AG09319 (cell line): Measurements from ENCODE around the gene ARHGEF10L.
"Not testable (repeated sequence)": the region's sequence is repeated elsewhere in the genome, so short reads cannot be mapped to it uniquely, and the experiment has no call there.

ENCODE experiments used
- DNase-seq: peaks from one replicate; pipeline ENCODE4 v3.0.0-alpha.2; 2010; ENCODE audit warnings: low read depth; ENCODE audit errors: extremely low read depth
- TF ChIP-seq, protein P1 (sequence below): IDR thresholded peaks from 2 replicates; pipeline ENCODE4 v1.5.1; 2011; ENCODE audit warnings: low read depth, mild to moderate bottlenecking, inconsistent platforms, low read length, moderate library complexity

The ARHGEF10L gene

DNA sequence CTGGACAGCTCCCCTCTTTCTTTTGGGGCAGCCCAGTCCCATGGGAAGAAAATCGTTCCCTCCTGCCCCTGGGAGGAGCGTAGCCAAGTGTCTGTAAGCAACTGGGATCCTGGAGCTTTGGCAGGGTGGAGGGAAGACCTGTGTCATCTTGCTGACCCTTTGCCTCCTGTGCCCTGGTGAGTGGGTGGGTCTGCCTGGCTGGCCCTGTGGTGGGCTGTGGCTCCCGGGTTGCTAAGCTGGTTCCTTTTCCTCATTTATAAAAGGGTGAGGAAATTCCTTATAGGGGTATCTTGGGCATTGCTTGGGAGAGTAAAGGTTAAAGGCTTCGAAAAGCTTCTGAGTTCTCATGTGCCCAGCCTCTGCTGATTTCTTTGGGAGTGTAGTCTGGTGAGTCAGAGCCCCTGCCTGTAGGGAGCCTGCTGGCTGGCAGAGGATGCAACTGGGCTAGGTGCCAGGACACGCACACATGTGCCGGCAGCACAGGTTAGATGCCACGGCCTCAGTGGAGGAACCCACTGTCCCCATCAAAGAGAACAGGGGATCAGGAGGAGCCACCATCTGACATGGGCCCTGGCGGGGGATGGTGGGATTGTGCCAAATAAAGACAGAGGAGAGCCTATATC is 85.2 kb downstream of the ARHGEF10L start:
- TF ChIP-seq, protein P1, sequence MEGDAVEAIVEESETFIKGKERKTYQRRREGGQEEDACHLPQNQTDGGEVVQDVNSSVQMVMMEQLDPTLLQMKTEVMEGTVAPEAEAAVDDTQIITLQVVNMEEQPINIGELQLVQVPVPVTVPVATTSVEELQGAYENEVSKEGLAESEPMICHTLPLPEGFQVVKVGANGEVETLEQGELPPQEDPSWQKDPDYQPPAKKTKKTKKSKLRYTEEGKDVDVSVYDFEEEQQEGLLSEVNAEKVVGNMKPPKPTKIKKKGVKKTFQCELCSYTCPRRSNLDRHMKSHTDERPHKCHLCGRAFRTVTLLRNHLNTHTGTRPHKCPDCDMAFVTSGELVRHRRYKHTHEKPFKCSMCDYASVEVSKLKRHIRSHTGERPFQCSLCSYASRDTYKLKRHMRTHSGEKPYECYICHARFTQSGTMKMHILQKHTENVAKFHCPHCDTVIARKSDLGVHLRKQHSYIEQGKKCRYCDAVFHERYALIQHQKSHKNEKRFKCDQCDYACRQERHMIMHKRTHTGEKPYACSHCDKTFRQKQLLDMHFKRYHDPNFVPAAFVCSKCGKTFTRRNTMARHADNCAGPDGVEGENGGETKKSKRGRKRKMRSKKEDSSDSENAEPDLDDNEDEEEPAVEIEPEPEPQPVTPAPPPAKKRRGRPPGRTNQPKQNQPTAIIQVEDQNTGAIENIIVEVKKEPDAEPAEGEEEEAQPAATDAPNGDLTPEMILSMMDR, result no peak
- no peak for DNase-seq

DNA sequence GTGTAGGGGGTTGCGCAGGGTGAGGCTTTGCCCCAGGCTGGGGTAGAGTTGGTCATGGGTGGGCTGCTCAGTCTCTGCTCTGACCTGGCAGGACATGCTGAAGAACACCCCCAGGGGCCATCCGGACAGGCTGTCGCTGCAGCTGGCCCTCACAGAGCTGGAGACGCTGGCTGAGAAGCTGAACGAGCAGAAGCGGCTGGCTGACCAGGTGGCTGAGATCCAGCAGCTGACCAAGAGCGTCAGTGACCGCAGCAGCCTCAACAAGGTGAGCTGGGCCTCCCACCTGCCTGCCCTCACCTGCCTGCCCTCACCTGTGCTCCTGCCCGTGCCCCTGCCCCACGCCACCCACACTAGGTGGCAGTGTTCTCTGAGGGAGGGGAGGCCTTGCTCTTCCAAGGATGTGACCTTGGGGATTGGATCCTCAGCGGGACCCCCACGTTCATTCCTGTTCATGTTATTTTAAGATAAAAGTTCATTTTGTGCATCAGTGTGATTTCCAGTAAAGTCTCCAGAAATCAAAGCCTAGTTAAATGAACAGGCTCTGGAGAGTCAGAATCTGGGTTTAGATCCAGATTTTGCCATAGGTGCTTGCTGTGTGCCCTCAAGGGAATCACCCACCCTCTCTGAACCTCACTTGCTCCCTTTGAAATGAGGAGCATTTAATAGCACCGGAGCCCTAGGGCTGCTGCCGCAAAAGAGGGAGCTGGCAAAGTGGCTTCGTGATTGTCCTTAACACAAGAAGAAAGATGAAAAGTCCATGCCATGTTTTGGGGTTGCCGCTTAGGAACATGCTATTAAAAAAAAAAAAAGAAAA is 87.9 kb downstream of the ARHGEF10L start:
- DNase-seq, result no peak
- TF ChIP-seq, protein P1, result no peak

DNA sequence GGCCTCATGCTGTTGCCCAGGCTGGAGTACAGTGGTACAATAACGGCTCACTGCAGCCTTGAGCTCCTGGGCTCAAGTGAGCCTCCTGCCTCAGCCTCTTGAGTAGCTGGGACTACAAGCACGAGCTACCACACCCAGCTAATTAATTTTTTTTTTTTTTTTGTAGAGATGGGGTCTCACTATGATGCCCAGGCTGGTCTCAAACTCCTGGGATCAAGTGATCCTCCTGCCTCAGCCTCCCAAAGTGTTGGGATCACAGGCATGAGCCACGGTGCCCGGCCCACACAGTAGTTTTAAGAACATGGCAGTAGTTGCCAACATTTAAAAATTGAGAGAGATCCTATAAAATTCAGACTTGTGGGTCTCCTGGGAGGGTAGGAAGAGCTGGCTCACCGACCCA is 89.5 kb downstream of the ARHGEF10L start:
- DNase-seq, result not testable (repeated sequence)

DNA sequence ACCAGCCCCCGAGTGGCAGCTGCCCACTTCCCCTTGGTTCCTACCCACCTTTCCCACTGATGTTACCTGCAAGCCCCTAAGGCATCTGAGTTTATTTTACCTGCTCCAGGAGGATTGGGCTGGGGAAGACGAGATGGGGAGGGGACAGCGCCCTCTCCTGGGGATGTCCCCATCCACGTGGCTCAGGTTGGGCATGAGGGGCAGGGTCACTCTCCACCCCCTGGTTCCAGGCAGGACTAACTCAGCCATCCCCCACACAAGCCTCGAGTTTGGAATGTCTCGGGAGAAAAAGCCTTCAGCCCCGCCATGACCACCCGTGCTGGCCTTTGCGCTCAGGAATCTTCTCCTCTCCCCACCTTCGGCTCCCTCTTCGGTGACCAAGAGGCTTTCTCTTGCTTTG is 90.0 kb downstream of the ARHGEF10L start:
- TF ChIP-seq, protein P1, result peak; percentile 15
- no peak for DNase-seq

DNA sequence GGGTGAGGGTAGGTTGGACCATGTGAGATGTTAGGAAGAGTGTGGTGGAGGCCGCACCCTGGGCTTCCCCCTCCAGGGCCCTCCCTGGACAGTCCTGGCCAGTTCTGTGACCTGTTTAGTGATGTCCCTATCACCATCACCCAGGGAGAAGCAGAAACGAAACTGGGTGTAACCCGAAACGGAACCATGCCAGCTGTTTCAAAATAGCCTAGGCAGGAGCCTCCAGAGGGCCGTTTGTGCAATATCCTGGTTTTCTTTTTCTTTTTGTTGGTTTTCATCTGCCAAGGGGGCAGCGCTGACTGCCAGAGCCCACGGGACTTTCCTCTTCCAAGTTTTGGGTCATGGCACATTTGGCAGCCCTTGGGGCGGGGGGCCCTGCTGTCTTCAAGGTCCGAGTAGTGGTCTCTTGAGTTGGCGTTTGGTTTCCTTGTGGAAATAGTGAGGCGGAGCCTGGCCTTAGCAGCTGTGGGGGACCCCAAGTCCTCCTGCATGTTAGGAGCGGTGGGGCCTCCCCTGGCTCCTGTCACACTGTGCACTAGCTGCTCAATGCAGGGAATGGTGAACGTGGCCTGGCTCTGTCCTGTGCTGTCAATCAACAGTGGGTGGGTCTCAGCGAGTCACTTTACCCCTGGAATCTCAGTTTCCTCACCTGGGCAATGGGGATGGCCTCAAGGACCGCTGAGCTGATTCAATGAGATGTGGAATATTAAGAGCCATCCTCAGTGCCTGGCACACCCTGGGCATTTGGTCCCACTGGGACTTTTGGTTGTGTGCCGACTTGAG is 90.7 kb downstream of the ARHGEF10L start:
- DNase-seq, result peak; percentile 42
- TF ChIP-seq, protein P1, result no peak

DNA sequence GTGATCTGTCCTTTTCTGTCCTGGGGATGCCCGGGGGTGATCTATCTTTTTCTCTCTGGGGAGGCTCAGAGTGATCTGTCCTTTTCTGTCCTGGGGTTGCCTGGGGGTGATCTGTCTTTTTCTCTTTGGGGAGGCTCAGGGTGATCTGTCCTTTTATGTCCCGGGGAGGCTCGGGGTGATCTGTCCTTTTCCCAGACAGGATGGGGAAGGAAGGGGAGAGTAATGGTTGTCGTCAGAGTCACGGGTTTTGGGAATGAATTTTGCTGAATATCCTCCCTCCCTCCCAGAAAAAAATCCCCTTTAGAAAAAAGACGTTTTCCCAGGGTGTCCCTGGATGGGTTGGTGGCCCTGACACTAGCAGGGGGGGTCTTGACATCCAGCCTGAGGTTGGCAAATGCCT is 91.5 kb downstream of the ARHGEF10L start:
- DNase-seq, result no peak
- TF ChIP-seq, protein P1, result no peak

DNA sequence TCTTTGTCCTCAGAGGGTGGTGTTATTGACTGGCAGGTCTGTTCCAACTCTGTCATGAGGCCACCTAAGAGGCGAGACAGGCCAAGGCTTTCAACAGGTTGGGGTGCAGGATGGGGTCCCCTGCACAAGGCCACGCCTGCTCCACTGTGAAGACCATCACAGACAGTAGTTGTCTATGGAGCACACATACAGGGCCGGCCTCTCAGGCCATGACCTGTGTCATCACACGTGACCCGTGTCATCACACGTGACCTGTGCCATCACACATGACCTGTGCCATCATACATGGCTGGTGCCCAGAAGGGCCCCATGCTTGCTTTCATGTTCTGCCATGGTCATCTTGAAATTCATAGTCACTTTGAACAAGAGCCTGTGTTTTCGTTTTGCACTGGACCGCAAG is 91.9 kb downstream of the ARHGEF10L start:
- TF ChIP-seq, protein P1, result no peak
- DNase-seq, result no peak
